ENCODE data around the gene BPNT1.
"Not testable (repeated sequence)": the region's sequence is repeated elsewhere in the genome, so short reads cannot be mapped to it uniquely, and the experiment has no call there.

The BPNT1 gene

DNA sequence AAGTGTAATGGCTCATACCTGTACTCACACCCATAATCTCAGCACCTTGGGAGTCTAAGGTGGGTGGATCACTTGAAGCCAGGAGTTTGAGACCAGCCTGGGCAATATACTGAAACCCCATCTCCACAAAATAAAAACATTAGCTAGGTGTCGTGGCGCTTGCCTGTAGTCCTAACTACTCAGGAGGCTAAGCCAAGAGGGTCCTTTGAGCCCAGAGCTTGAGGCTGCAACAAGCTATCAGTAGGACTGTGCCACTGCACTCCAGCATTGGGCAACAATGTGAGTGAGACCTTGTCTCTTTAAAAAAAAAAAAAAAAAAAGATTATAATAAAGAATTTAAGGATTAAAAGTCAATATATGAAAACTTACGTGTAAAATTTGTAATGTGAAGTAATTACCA, 11.7 kb downstream of the BPNT1 start:
- no peak for DNase-seq (ENCODE audit: low read depth, low spot score)

DNA sequence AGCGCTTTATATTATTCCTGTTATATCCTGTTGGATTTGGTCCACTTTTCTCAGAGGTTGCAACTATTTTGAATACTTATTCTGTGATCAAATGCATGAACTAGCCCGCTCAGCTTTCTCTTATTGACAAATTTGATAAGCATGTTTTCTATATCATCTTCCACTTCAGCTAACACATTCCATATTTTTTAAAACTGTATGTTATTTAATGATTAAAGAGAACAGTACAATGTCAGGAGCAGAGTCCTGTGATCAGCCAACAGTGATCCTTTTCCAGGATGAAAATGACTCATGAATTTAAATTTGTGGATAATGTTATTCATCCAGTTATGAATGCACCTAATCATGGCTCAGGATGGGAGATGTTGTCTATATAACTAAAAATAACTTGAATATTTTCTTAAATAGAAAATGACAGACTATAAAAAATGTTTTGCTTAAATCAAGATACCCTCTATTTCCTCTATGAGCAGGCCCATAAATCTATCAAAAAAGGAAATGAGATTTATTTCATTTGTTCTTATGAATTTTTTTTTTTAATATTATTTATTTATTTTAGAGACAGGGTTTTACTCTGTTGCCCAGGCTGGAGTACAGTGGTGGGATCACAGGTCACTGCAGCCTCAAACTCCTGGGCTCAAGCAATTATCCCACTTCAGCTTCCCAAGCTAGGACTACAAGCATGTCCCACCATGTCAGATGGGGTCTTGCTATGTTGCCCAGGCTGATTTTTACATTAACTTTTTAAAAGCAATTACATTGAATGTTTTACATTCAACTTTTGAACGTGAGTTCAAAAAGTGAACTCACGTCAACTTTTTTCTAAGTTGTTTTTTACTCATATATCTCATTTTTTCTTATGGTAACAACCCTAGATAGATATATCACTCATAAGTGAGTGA, 12.5 kb downstream of the BPNT1 start:
- no peak for DNase-seq (ENCODE audit: low read depth, low spot score)

DNA sequence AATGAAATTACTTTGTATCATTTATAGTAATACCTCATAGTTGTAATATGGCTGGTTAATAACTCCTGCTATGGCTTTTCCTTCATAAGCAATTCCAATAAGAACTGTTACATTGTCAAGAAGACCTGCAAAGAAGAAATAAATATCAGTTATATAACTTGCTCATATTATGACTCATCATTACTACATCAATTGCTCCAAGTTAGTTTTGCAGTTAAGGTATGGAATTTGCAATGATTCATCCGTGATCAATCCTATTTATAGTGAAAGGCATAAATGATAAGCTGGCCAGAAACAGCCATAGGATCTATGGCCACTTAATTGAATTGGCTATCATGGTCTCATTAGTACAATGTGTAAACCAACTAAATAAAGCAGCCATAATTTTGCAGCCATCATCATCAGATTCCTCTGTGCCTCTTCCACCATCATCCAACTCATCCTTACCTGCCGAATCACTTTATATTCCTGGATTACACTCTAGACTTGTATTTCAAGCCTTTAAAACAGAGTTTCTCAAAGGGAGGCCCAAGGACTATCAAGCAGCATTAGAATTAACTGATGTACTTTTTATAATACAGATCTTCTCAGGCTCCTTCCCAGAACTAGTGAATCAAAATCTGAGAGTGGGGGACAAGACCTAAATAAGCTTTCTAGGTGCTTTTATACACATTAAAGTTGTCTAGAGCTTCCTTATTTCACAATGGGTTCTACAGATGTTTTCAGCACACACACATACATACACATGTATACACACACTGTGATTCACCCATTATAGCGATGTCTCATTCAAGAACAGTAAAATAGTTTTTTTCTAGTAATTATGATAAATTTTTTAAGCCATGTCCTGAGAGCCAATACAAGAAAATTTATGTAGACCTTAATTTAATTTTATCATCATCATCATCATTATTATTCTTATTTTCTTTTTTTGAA, 22.1 kb downstream of the BPNT1 start:
- DNase-seq (ENCODE audit: low read depth, low spot score) = no peak

DNA sequence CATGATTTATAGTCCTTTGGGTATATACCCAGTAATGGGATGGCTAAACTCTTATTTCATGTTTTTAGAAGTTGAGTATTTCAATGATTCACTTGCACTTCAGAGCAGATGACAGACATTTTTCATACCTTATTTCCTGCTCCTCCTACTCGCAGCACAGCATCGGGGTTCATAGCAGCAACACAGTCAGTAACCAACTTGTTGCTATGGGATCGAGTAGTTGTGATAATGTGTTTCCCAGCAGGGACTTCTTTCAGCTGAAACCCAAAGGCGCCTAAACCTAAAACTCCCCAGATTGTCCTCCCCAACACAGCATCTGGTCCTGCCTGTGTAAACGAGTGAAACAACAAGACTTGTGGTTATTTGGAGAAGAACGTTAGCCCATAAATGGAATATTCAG, 27.0 kb downstream of the BPNT1 start:
- no peak for DNase-seq (ENCODE audit: low read depth, low spot score)

DNA sequence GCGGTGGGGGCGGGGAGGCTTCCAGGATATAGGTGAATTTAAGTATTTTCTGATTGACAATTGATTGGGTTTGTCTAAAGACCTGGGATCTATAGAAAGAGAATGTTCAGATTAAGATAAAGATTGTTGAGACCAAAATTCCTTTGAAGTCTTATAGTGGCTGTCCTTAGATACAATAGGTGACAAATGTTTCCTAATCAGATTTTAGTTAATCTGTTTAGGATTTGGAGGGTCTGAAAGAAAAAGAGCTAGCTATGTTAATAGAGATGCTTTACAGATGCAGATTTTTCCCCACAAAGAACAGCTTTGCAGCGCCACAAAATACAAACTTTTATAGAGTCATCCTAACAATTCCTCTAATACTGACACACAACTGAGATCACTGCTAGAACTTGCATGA, 28.7 kb downstream of the BPNT1 start:
- DNase-seq (ENCODE audit: low read depth, low spot score) = no peak

DNA sequence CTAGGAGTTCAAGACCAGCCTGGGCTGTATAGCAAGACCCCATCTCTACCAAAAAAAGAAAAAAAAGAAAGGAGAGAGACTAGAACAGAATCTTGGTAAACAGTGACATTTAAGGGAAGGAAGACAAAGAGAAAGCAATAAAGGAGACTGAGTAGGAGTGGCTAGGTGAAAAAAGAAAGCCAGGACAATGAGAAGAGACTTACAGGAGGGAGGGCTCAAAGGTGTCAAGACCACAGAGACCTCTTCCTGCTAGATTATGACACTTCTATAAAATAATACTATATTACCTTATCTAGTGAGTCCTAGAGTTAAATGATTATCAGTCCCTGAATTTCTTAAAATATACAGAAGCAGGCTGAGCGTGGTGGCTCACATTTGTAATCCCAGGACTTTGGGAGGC, 33.2 kb downstream of the BPNT1 start:
- DNase-seq (ENCODE audit: low read depth, low spot score) = no peak

DNA sequence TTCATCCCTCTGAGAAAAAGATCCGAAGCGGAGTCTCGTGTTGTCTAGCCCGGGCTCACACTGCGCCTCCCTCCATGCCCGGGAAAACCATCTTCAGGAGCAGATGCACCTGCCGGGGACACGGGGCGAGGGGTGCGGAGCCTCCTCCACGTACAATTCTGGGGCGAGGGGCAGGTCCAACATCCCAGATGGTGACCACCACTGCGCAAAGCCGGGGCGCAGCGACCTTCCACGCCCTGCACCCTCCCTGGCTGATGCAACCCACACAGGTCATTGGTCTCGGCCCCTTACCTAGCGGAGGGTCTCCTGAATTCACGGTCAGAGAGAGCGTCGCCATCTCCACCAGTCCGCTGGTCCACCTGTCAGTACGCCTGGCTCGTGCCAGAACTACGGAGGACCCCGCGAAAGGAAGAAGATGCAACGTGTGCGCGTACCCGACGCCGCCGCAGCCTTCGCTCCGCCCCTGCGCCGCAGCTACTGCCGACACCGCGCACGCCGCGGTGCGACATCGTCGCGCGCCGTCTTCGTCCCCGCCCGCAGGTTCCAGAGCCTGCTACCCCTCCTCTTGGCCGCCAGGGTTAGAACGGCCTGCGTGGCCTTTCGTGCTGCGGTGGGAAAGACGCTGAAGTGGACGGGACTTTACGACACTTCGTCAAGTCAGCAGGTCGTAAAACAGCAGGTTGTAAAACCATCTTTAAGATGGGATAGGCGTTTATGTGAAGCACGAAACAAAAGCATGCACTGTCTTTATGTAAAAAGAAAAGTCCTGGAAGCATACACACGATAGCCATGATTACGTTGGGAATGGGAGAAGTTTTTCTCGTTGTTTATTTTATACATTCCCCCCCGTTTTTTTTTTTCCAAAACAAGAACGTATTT, 43.3 kb downstream of the BPNT1 start, which contains the start of gene EPRS1:
EPRS1 (minus strand) TSS at position 454 of the 879 bp plus-strand sequence; CDS start at position 337, 117 bp downstream.
- DNase-seq (ENCODE audit: low read depth, low spot score) = peak; percentile 93

DNA sequence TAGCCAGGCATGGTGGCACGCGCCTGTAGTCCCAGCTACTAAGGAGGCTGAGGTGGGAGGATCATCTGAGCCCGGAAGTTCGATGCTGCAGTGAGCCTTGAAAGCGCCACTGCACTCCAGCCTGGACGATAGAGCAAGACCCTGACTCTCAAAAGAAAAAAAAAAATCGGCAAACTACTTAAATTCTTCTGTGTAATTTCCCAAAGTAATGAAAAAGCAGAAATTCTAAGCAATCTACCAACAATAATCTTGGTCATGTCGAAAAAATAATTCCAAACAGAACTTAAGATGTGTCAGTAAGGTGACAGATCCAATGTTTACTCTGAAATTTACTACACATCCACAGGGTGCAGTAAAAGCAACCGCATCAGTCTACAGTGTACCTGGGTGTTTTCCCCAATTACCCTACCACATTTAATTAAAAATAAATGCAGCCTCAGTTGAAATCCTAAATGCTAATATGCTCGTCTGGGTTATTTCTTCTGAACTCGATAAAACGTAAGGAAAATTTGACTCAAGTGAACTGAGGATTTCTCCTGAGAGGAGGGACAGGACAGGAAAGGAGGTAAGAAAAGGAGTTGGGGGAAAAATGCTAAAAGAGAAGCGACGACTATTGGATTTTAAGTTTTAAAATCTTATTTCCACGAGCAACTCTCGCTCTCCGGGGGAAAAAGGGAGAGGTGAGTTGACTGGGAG, 44.1 kb downstream of the BPNT1 start:
- no peak for DNase-seq (ENCODE audit: low read depth, low spot score)

DNA sequence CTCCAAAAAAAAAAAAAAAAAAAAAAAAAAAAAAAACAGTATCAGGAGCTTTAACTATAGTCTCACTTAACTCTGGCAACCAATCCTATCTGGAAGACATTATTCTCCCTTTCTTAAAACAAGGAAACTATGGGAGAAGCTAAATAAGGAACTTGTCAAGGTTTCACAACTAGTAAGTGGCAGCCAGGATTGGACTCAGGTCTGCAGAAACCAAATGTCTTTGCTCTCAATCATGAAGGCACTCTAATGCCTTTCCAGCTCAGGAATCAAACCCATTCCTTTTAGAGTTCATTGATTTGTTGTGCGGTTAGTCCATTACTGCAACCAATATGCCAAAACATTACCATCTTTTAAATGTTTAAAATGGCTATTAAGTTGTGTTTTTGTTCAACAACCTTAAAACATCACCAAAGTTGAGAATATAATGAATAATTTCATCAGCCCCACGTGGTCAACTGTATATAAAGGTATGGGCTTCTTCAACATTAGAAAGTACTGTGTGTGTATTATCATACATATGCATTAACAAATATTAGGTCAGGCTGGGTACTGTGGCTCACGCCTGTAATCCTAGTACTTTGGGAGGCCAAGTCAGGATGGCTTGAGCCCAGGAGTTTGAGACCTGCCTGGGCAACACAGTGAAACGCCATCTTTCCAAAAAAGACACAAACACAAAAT, 44.8 kb downstream of the BPNT1 start:
- no peak for DNase-seq (ENCODE audit: low read depth, low spot score)

DNA sequence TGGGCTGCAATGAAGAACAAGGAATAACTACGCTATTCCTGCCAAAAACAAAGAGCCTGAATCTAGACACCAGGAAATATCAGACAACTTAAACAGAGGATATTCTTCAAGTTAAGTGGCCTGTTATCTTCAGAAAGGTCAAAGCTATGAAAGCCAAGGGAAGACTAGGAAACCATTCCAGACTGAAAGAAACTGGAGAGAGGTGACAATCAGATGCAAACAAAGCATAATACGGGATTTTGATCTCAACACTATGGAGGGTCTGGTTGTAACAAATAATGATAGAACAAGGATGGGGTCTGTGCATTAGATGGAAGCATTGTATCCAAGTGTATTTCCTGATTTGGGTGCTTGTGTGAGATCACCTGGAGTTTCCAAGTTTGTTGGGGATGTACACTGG, 45.9 kb downstream of the BPNT1 start:
- DNase-seq (ENCODE audit: low read depth, low spot score) = no peak

DNA sequence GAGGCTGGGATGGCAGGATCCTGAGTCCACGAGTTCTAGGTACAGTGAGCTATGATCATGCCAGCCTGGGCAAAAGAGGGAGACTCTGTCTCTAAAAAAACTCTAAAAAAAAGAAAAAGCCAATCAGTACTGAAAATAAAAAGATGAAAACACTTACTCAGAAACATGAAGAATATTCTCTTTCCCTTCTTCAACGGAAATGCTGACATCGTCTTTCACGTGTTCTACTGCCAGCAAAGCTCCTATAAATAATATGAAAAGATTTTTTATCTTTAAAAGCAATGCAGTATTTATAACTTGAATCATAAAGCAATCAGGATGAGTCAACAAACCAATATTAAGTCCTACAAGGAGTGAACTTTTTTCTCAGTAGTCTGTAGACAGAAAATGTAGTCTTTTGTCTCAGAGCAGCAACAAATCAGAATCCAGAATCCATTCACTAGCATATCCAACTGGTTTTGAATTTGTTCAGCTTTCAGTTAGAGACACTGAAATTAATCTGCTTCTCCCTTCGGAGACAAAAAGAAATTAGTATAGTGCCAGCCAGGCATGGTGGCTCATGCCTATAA, 49.5 kb downstream of the BPNT1 start:
- DNase-seq (ENCODE audit: low read depth, low spot score) = no peak

DNA sequence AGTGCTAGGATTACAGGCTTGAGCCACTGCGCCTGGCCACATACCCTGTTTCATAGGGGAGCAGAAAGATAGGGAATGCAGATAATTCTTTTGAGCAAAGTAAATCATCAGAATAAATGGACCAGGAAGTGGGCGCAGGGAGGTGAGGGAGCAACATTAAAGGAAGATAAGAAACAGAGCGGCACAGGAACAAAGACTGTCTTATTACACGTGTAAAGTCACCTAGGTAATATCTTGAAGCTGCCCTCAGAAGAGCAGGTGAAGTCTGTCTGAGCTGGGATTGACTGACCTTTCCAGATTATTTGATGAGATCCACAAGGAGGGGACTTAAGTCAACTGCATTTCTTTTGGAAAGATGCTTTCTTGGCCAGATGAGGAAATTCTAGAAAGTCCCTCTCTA, 50.9 kb downstream of the BPNT1 start:
- DNase-seq (ENCODE audit: low read depth, low spot score) = no peak

DNA sequence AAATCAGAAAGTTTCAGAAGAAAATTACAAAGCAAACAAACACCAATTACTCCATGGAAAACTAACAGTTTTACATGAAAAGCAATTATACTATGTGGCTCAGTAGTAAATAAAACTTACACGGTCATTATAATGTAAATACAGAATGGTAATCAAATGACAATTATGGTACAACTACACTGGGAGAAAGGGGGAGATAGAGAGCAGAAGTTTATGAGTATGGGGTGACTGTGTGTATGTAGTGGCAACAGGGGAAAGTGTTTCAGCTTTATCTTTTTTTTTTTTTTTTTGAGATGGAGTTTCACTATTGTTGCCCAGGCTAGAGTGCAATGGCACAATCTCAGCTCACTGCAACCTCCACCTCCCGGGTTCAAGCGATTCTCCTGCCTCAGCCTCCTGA, 51.8 kb downstream of the BPNT1 start:
- not testable (repeated sequence) for DNase-seq (ENCODE audit: low read depth, low spot score)

DNA sequence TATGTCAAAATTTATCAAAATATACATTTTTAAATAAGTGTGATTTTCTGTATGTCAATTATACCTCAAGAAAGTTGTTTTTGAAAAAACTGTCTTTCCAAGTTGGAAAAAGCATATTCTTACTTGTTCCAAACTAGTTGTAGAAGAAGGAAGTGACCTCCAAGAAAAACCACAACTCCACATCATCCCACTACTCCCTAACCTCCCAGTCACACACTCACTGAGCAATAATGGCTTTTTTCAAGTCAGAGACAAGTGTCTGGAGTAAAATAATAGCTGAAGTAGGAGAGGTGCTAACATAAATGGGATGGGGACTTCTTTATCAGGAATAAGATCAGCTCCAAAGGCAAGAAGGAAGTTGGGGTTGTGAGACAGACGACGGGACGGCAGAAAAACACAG, 56.7 kb downstream of the BPNT1 start:
- no peak for DNase-seq (ENCODE audit: low read depth, low spot score)

DNA sequence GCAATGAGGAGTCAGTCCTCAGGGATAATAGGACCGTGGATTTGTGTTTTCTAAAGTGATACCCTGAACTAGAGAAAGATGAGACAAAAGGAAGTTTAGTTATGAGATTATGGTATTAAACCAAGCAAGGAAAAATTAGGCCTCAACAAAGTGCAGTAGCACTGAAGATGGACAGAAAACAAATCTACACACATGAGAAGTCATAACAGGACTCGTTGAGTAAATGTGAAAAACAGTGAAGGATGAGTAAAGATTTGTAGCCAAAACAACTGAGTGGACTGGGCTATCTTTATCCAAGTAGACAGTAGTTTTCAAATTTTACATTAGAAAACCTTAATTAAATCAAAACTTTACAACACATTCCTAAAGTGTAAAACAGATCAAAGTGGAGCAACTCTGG, 58.3 kb downstream of the BPNT1 start:
- no peak for DNase-seq (ENCODE audit: low read depth, low spot score)

DNA sequence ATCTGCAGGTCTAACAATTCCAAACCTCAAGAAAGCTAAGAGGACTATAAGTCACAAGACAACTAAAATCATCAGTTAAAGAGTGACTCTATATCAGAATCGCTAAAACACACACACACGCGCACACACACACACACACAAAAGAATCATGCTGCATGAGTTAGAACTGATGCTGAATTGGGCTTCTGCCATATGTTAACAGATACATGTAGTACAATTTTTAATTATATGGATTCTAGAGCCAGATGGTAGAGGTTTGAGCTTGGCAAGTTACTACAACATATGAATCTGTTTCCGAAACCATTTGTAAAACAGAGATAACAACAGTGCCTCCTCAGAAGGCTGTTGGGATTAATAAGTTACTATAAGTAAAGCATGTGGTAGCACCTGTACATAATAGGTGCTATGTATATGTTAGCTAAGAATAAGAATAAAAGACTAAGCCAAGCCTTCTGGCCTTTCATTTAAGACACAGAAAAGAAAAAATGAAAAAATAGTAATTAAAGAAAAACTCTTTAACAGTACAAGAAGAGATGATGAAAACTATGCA, 61.2 kb downstream of the BPNT1 start:
- DNase-seq (ENCODE audit: low read depth, low spot score) = no peak

DNA sequence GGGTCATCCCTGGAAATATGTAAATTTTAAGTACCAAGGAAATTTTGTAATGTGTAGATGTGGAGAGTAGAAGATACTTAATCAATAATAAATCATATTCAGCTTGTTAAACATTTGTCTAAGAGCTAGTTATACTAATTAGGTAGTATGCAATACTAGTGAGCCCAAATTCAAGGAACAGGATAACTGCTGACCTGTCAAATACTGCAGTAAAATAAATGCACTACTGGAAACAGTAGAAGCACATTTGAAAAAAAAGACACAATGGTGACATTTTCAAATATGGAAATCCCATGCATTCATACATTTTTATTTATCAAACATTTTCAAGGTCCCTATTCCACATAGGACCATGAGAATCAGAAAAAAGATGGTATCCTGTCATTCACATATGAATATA, 70.5 kb downstream of the BPNT1 start:
- no peak for DNase-seq (ENCODE audit: low read depth, low spot score)

DNA sequence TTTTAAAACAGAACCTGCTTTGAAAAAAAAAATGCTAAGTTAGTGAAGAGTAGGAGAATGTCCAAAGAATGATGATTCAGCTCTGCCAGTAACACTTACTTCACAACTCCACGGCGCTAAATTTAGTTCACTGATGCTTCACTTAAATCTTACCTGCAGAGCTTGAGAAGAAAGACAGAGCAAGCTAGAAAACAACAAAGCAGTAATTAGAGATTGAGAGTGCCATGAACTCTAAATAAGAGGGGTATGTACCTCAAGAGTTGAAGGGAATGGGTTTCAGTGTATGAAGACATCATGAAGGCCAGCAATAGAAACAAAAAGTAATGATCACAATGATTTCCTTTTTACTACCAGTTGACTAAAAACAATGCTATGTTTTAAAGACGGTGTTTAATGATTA, 76.1 kb downstream of the BPNT1 start:
- no peak for DNase-seq (ENCODE audit: low read depth, low spot score)

DNA sequence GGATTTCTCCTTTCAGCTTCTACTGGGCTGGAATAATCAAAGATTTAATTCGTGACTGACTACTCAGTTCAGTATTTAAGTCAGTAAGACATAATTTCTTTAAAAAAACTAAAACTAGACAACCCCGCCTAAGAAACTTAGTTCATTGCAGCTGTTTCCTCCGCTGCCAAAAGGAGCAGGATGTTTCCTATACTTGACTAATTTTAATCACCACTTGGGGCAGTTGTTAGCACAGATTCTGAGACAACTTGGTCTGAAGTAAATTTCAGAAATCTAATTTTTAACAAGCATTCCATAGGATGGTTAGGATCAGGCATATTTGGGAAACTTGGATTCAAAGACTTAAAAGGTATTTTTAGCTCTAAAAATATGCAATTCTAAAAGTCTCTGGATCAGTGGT, 77.3 kb downstream of the BPNT1 start:
- no peak for DNase-seq (ENCODE audit: low read depth, low spot score)

DNA sequence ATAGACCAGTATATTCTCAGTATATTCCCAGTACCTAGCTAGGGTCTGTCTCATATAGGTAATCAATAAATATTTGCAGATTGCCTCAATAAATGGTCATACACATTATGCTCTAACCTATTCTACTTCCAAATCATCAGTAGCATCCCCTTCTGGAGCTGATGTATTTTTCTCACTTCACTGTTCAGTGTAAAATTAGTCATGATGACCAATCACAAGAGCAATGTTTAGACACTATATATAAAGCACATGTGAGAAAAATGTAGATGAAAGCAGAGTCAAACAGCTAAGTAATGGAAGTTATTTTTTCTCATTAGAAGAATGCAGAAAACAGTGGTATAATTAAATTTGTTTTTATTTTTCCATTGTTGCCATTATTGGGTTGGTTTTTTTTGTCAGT, 78.0 kb downstream of the BPNT1 start:
- DNase-seq (ENCODE audit: low read depth, low spot score) = no peak

All from smooth muscle cell of the brain vasculature (primary cell).